Loucy (cell line): ENCODE data around the gene PSMD12.

Source experiments
- H2AFZ ChIP-seq: fragments of 200-600 bp; sonication (generic); 2 replicates; pipeline ENCODE4 v1.6.0; 2016; ENCODE audit warnings: antibody characterized with exemption, mild to moderate bottlenecking, low read length, moderate library complexity
- H3F3A ChIP-seq: fragments of 200-600 bp; 2 replicates; pipeline ENCODE4 v1.6.0; 2016; ENCODE audit warnings: antibody characterized with exemption, low read depth, mild to moderate bottlenecking
- H3K27me3 ChIP-seq: fragments of 200-600 bp; sonication (generic); 2 replicates; pipeline ENCODE4 v1.6.1; 2014; ENCODE audit warnings: low read length, mild to moderate bottlenecking; ENCODE audit not compliant: insufficient read depth, poor library complexity, severe bottlenecking
- H3K36me3 ChIP-seq: fragments of 200-600 bp; sonication (generic); 2 replicates; pipeline ENCODE4 v1.6.1; 2016; ENCODE audit warnings: low read length; ENCODE audit not compliant: insufficient read depth
- H3K4me1 ChIP-seq: fragments of 200-600 bp; sonication (generic); 2 replicates; pipeline ENCODE4 v1.5.1; 2014; ENCODE audit warnings: low read length, mild to moderate bottlenecking; ENCODE audit not compliant: insufficient read depth, poor library complexity, severe bottlenecking
- H3K4me2 ChIP-seq: fragments of 200-600 bp; sonication (generic); 2 replicates; pipeline ENCODE4 v1.6.0; 2014; ENCODE audit warnings: antibody characterized with exemption, low read length, low read depth, mild to moderate bottlenecking; ENCODE audit not compliant: poor library complexity, severe bottlenecking
- H3K4me3 ChIP-seq: fragments of 200-600 bp; sonication (generic); 2 replicates; pipeline ENCODE4 v1.5.1; 2014; ENCODE audit warnings: low read length, mild to moderate bottlenecking, mixed read lengths; ENCODE audit not compliant: poor library complexity, severe bottlenecking
- H3K79me2 ChIP-seq: fragments of 200-600 bp; sonication (generic); 2 replicates; pipeline ENCODE4 v1.6.1; 2014; ENCODE audit warnings: low read length; ENCODE audit not compliant: insufficient read depth
- H3K9ac ChIP-seq: fragments of 200-600 bp; sonication (generic); 2 replicates; pipeline ENCODE4 v1.6.0; 2014; ENCODE audit warnings: mild to moderate bottlenecking, low read depth, low read length, moderate library complexity; ENCODE audit not compliant: poor library complexity, severe bottlenecking
- H3K9me2 ChIP-seq: fragments of 200-600 bp; sonication (generic); replicated peaks from 2 replicates; pipeline ENCODE4 v1.6.1; 2016; ENCODE audit warnings: low read depth, low read length, mixed read lengths
- H3K9me3 ChIP-seq: fragments of 200-600 bp; sonication (generic); 2 replicates; pipeline ENCODE4 v1.6.1; 2014; ENCODE audit warnings: mild to moderate bottlenecking, antibody characterized with exemption, low read length, low read depth; ENCODE audit not compliant: insufficient read depth
- H4K20me1 ChIP-seq: fragments of 200-600 bp; sonication (generic); 2 replicates; pipeline ENCODE4 v1.6.0; 2014; ENCODE audit warnings: antibody characterized with exemption, low read length, mild to moderate bottlenecking; ENCODE audit not compliant: insufficient read depth, poor library complexity, severe bottlenecking
- CTCF ChIP-seq: fragments of 200-600 bp; sonication (generic); conservative IDR thresholded peaks from 2 replicates; pipeline ENCODE4 v1.5.1; 2014; ENCODE audit warnings: mild to moderate bottlenecking, antibody characterized with exemption, low read length
- EZH2phosphoT487 ChIP-seq: fragments of 200-600 bp; IDR thresholded peaks from 2 replicates; pipeline ENCODE4 v1.6.1; 2018; ENCODE audit warnings: antibody characterized with exemption, mild to moderate bottlenecking, moderate library complexity, borderline replicate concordance

PSMD12 gene

GRCh38 chr17:67290244-67290643 is 76.1 kb downstream of the PSMD12 start:
- Histone ChIP-seq H3K4me1 (no peaks in the 10 kb centered on the region), H3F3A (no peaks in the 10 kb centered on the region), H3K9ac (no peak overlapping the region), H2AFZ (no peak overlapping the region), H3K9me3 (no peaks in the 10 kb centered on the region), H3K79me2 (no peaks in the 10 kb centered on the region), H3K9me2 (no peaks in the 10 kb centered on the region), H4K20me1 (no peaks in the 10 kb centered on the region), H3K4me2 (no peak overlapping the region), H3K36me3 (no peaks in the 10 kb centered on the region), H3K27me3 (no peaks in the 10 kb centered on the region), H3K4me3 (no peak overlapping the region)
- TF ChIP-seq CTCF (no peak), EZH2phosphoT487 (no peak)

GRCh38 chr17:67289181-67289876 is 77.0 kb downstream of the PSMD12 start:
- Histone ChIP-seq H3K36me3 (no peaks in the 10 kb centered on the region), H3K9ac (no peak overlapping the region), H3K4me3 (no peak overlapping the region), H3K4me2 (no peak overlapping the region), H3K27me3 (no peaks in the 10 kb centered on the region), H3K9me3 (no peaks in the 10 kb centered on the region), H4K20me1 (no peaks in the 10 kb centered on the region), H3F3A (no peaks in the 10 kb centered on the region), H2AFZ (no peak overlapping the region), H3K79me2 (no peaks in the 10 kb centered on the region), H3K9me2 (no peaks in the 10 kb centered on the region), H3K4me1 (no peaks in the 10 kb centered on the region)
- no peak for TF ChIP-seq CTCF
- no peak for TF ChIP-seq EZH2phosphoT487
